GM12874 (cell line): Measurements from ENCODE around the gene UHRF1.

Source experiments
- CTCF ChIP-seq: IDR thresholded peaks from 2 replicates; pipeline ENCODE4 v1.5.1; 2011; ENCODE audit warnings: low read depth, mild to moderate bottlenecking, control low read depth, low read length, moderate library complexity; ENCODE audit not compliant: insufficient read depth

Gene UHRF1

GRCh38 chr19:4977299-4978174 lies 68.2 kb downstream of the UHRF1 start:
- no peak for TF ChIP-seq CTCF

GRCh38 chr19:4979211-4979807 lies 70.0 kb downstream of the UHRF1 start:
- no peak for TF ChIP-seq CTCF

GRCh38 chr19:4980067-4980466 lies 70.8 kb downstream of the UHRF1 start:
- no peak for TF ChIP-seq CTCF

- TF ChIP-seq CTCF = no peak
Observed at GRCh38 chr19:4980838-4981680, 71.8 kb downstream of the UHRF1 start.

- no peak for TF ChIP-seq CTCF
Observed at GRCh38 chr19:4981681-4981958, 72.3 kb downstream of the UHRF1 start.

- TF ChIP-seq CTCF = no peak
Observed at GRCh38 chr19:4983346-4984105, 74.2 kb downstream of the UHRF1 start.

- TF ChIP-seq CTCF = no peak
Observed at GRCh38 chr19:4984106-4984380, 74.7 kb downstream of the UHRF1 start.
